ENCODE data around the gene LY6G5B. TPM values are rescaled to one million over a fixed set of nuclear protein-coding genes. Genes with fewer than 3 reads are reported as not detected.

The LY6G5B gene
- total RNA-seq, 2 donors from 2014 or later: 6.9 to 8.3 TPM

- TF ChIP-seq POLR2A (IDR thresholded peaks at IDR 0.05) (no peak), CTCF (IDR thresholded peaks at IDR 0.05) (no peak)
- intact Hi-C loops (cut with DNase I): no loop called here
- no peak for ATAC-seq
- Histone ChIP-seq H3K4me1 (no peaks in the 10 kb centered on the region), H3K36me3 (replicated peaks in 1 of 2; ENCODE audit: insufficient read depth in 1 of 2, low read depth in 2 of 2) (peaks cover 24 to 66% of the 10 kb centered on the region in 2 donors), H3K27ac (no peak overlapping the region), H3K9me3 (no peaks in the 10 kb centered on the region), H3K4me3 (no peak overlapping the region), H3K27me3 (no peaks in the 10 kb centered on the region)
- DNase-seq: no peak
- WGBS, 2 donors: 78 to 88% methylated on average over 6 of the region's 7 CpGs
Measured at GRCh38 chr6:31633447-31633846, 36.3 kb upstream of the LY6G5B start.

- Histone ChIP-seq H3K27me3 (no peaks in the 10 kb centered on the region), H3K4me1 (no peaks in the 10 kb centered on the region), H3K9me3 (no peaks in the 10 kb centered on the region), H3K36me3 (replicated peaks in 1 of 2; ENCODE audit: insufficient read depth in 1 of 2, low read depth in 2 of 2) (peaks cover 20 to 59% of the 10 kb centered on the region in 2 donors), H3K27ac (no peak overlapping the region), H3K4me3 (no peak overlapping the region)
- DNase-seq (no peak), ATAC-seq (no peak)
- TF ChIP-seq POLR2A (IDR thresholded peaks at IDR 0.05) (no peak), CTCF (IDR thresholded peaks at IDR 0.05) (no peak)
- 87 to 94% methylated on average over 3 of the region's 3 CpGs for WGBS, 2 donors
- intact Hi-C loops (cut with DNase I): no loop called here
Measured at GRCh38 chr6:31634131-31634530, 35.6 kb upstream of the LY6G5B start.

- Histone ChIP-seq H3K36me3 (replicated peaks in 1 of 2; ENCODE audit: insufficient read depth in 1 of 2, low read depth in 2 of 2) (peaks cover 14 to 56% of the 10 kb centered on the region in 2 donors), H3K9me3 (no peaks in the 10 kb centered on the region), H3K27me3 (no peaks in the 10 kb centered on the region), H3K27ac (no peak overlapping the region), H3K4me1 (no peaks in the 10 kb centered on the region), H3K4me3 (no peak overlapping the region)
- intact Hi-C loops (cut with DNase I): no loop called here
- ATAC-seq (no peak), DNase-seq (no peak)
- WGBS, 2 donors: 79 to 89% methylated on average over 11 of the region's 11 CpGs
- TF ChIP-seq POLR2A (IDR thresholded peaks at IDR 0.05): no peak
- TF ChIP-seq CTCF (IDR thresholded peaks at IDR 0.05): no peak
Measured at GRCh38 chr6:31634969-31635575, 34.7 kb upstream of the LY6G5B start.

DNA sequence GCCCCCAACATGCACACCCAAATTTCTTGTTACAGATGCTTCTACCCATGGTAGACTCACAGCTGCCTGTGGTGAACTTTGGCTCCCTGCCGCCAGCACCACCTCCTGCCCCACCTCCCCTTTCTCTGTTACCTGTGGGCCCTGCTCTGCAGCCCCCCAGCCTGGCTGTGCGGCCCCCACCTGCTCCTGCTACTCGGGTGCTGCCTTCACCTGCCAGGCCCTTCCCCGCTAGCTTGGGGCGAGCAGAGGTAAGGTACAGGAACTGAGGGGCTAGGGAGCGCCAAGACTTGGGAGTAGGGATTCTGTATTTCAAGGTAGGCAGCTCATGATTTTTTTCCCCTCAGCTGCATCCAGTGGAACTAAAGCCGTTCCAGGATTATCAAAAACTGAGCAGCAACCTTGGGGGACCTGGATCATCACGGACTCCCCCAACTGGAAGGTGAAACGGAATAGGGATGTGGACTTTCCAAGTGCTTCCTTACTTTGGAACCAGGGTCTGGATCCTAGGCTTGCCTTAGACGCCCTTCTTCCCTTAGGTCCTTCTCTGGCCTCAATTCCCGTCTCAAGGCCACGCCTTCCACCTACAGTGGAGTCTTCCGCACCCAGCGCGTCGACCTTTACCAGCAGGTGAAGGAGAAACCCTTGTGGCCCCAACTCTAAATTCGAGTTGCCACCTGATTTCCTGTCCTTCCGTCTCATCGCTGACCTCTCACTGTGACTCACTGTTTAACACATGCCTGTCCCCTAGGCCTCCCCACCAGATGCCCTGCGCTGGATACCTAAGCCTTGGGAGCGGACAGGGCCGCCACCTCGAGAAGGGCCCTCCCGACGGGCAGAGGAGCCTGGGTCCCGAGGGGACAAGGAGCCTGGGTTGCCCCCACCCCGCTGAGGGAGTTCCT lies 32.8 kb upstream of the LY6G5B start:
- H3K36me3 ChIP-seq (replicated peaks in 1 of 2; ENCODE audit: insufficient read depth in 1 of 2, low read depth in 2 of 2): peaks cover 25 to 52% of the 10 kb centered on the region in 2 donors
- H3K9me3 ChIP-seq: no peaks in the 10 kb centered on the region
- no peaks in the 10 kb centered on the region for H3K4me1 ChIP-seq
- no peak overlapping the region for H3K27ac ChIP-seq
- TF ChIP-seq POLR2A (IDR thresholded peaks at IDR 0.05) (no peak), CTCF (IDR thresholded peaks at IDR 0.05) (no peak)
- DNase-seq (no peak), ATAC-seq (no peak)
- intact Hi-C loops (cut with DNase I): no loop called here
- no peaks in the 10 kb centered on the region for H3K27me3 ChIP-seq
- H3K4me3 ChIP-seq: no peak overlapping the region
- 79 to 81% methylated on average over 21 to 27 of the region's 27 CpGs for WGBS, 2 donors

Data from body of pancreas (tissue), 4 donors.